ENCODE measurements around the gene KLC1. TPM values are rescaled to one million over a fixed set of nuclear protein-coding genes. Genes with fewer than 3 reads are reported as not detected.

Gene KLC1
- total and polyA plus RNA-seq, 2 of the 8 experiments (the other 6 are each of a cell fraction or from before 2014, with no cell fraction given): 84.6 to 134 TPM

- Histone ChIP-seq H3K27me3 (replicated peaks in 1 of 4; ENCODE audit: control insufficient read depth in 3 of 4, extremely low read depth in 1 of 4, insufficient read depth in 3 of 4, low read length in 3 of 4) (no peaks in the 10 kb centered on the region), H4K91ac (replicated peaks; ENCODE audit: insufficient read length, low read length) (no peak overlapping the region), H4K5ac (ENCODE audit: insufficient read length, low read depth, low read length) (no peak overlapping the region), H2AK5ac (ENCODE audit: low read depth, low read length) (no peak overlapping the region), H3K23ac (ENCODE audit: insufficient read length) (no peak overlapping the region), H3K36me3 (ENCODE audit: control insufficient read depth in 2 of 4, insufficient read depth in 4 of 4, low read length in 3 of 4) (peaks cover 20 to 58% (median 43%) of the 10 kb centered on the region in 4 experiments), H3K56ac (replicated peaks; ENCODE audit: insufficient read length, low read depth, low read length) (no peak overlapping the region), H2BK12ac (ENCODE audit: low read depth, low read length) (no peak overlapping the region), H3K9me3 (ENCODE audit: insufficient read depth in 2 of 2, low read depth in 1 of 2, low read length in 1 of 2) (no peaks in the 10 kb centered on the region), H3K23me2 (ENCODE audit: low read depth, low read length) (no peaks in the 10 kb centered on the region), H3K27ac (ENCODE audit: low read depth, low read length) (no peak overlapping the region), H3K4me3 (ENCODE audit: extremely low read depth in 1 of 4, insufficient read depth in 2 of 4, low read depth in 3 of 4, low read length in 4 of 4) (no peak overlapping the region), H3K18ac (ENCODE audit: extremely low read depth, low read length) (no peak overlapping the region), H2BK5ac (ENCODE audit: low read depth, low read length) (no peak overlapping the region), H3K79me2 (ENCODE audit: control insufficient read depth in 1 of 2, insufficient read depth in 2 of 2, low read length in 2 of 2) (peaks cover 3 to 17% of the 10 kb centered on the region in 2 experiments; a peak in 3 of 4 replicates), H3K4me2 (ENCODE audit: insufficient read depth in 1 of 2, low read depth in 2 of 2, low read length in 2 of 2) (no peak overlapping the region), H2BK20ac (ENCODE audit: low read length) (no peak overlapping the region), H4K20me1 (replicated peaks in 1 of 2; ENCODE audit: control insufficient read depth in 1 of 2, insufficient read depth in 2 of 2, low read length in 2 of 2) (peaks cover 2 to 14% of the 10 kb centered on the region in 2 experiments), H2AFZ (ENCODE audit: low read length) (no peak overlapping the region), H3K4me1 (replicated peaks in 1 of 4; ENCODE audit: control insufficient read depth in 3 of 4, insufficient read depth in 4 of 4, low read length in 3 of 4) (no peaks in the 10 kb centered on the region; a peak in 1 of 7 replicates), H3K14ac (ENCODE audit: insufficient read length) (no peak overlapping the region), H3K4ac (replicated peaks; ENCODE audit: insufficient read length, low read depth, low read length) (no peak overlapping the region), H2BK15ac (ENCODE audit: low read length) (no peak overlapping the region), H2BK120ac (replicated peaks; ENCODE audit: low read depth, low read length) (no peak overlapping the region), H4K8ac (ENCODE audit: extremely low read depth, insufficient read depth, low read length) (no peak overlapping the region), H3K79me1 (ENCODE audit: low read depth, low read length) (peaks cover 11% of the 10 kb centered on the region; the same call in 1 of the 2 replicates), H3K9ac (replicated peaks in 1 of 4; ENCODE audit: extremely low read depth in 1 of 4, low read depth in 3 of 4, low read length in 3 of 4) (no peak overlapping the region)
- DNase-seq (ENCODE audit: low read depth in 1 of 2, low spot score in 2 of 2): no peak
- WGBS, 2 experiments (ENCODE audit: extremely low coverage in 1 of 2, insufficient coverage in 1 of 2, insufficient read length in 1 of 2, insufficient replicate concordance in 2 of 2, low coverage in 1 of 2, low lambda C conversion rate in 2 of 2, missing lambda C conversion rate in 1 of 2): 85% methylated on average over 3 of the region's 4 CpGs; no CpG with 5 or more reads in 1 of the 2 experiments
- ChIA-PET POLR2A (ENCODE audit: partially characterized antibody) (no interaction called here), CTCF (ENCODE audit: partially characterized antibody) (interaction anchor here (1.2 kb wide), 1 partner anchor 43 kb away, joined by 3 read pairs; no protein-coding TSS in a partner anchor)
- no peak for FAIRE-seq
- TF ChIP-seq NRF1 (IDR thresholded peaks at IDR 0.05; ENCODE audit: low read depth, low read length) (no peak), HDAC2 (IDR thresholded peaks at IDR 0.05; ENCODE audit: borderline replicate concordance in 1 of 2, low read depth in 2 of 2, low read length in 2 of 2) (no peak), SIRT6 (IDR thresholded peaks at IDR 0.05; ENCODE audit: low read length) (no peak), YY1 (IDR thresholded peaks at IDR 0.05; ENCODE audit: low read depth, low read length) (no peak), POU5F1 (IDR thresholded peaks at IDR 0.05; ENCODE audit: low read depth, low read length) (no peak), SRF (IDR thresholded peaks at IDR 0.05; ENCODE audit: low read depth, low read length) (no peak)
Observed at GRCh38 chr14:103656031-103656755, 27.2 kb downstream of the KLC1 start.
